NCI-H82 treated with DMSO at 0.1 percent for 48 hours (cell line): ENCODE measurements around the gene AXDND1.

Source experiments
- DNase-seq: peaks from one replicate; lab custom pipeline; 2025; ENCODE audit not compliant: unreplicated experiment; lab: John Stamatoyannopoulos, UW

Gene AXDND1

GRCh38 chr1:179554427-179554826 is 188.7 kb downstream of the AXDND1 start:
- DNase-seq, result no peak

DNA sequence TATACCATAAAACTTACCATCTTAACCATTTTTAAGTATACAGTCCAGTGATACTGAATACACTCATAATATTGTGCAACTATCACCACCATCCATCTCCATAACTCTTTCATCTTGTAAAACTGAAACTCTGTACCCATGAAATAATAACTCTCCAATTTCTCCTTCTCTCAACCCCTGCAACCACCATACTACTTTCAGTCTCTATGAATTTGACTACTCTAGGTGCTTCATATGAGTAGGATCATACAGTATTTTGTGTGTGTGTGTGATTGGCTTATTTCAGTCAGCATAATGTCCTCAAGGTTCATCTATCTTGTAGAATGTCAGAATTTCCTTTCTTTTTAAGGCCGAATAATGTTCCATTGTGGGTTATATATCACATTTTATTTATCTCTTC is 192.3 kb downstream of the AXDND1 start:
- DNase-seq, result no peak

DNA sequence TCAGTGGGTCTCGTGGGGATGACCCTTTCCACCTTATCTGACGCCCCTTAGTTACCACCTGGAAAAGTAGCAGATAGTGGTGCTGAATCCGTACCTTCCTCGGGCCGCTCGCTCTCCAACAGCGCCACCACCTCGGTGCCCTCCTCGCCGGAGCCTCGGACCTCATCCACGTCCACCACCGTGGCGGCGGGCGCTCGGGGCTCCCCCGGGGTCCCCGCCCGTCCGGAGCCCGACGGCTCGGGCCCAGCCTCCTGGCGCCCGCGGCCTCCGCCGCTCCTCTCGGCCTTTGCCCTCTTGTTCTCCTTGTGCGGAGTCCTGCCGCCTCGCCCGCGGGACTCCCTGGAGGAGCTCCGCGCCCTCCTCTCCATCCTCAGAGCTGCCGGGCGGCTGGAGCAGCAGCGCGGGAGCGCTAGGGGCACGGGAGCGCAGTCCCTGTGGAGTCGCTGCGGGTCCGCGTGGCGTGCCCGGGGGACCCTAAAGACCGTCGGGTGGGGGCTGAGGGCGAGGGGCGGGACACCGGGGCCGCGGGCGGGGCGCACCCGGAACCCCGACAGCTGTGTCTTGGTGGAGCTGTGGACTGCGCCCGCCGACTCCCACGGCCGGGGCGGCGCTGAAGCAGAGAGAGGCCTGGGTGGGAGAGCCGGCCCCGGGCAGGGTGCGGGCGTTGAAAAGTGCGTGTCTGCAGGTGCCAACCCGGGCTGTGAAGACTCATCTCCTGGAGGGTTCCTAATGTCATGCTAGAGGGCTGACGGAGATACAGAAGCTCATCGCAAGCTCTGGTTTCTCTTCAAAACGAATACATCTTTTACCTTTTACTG is 209.9 kb downstream of the AXDND1 start, which contains the start of gene NPHS2:
TSS of gene NPHS2 (minus strand) at position 452 of the 818 bp plus-strand sequence. CDS start at position 368, 84 bp downstream.
- DNase-seq, result no peak

DNA sequence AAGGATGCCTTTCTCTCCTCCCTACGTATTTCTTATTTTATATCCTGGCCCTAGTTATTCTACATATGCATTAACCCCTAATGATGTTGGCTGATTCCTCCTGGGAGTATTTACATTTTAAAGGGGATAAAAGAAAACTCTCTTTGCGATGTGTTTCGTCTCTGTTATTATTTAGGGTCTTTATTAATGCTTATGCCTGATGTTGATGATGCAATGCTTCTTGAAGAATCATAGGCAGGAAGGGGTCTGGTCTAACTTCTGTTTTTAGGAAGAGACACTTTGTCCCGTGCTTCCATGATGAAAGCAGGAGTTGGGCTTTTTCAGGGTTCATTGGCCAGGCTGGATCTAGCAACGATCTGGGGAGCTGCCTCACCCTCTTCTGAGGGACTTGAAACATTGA is 210.7 kb downstream of the AXDND1 start:
- DNase-seq, result no peak

- DNase-seq, result no peak
Observed at GRCh38 chr1:179583771-179584320, 218.1 kb downstream of the AXDND1 start.

DNA sequence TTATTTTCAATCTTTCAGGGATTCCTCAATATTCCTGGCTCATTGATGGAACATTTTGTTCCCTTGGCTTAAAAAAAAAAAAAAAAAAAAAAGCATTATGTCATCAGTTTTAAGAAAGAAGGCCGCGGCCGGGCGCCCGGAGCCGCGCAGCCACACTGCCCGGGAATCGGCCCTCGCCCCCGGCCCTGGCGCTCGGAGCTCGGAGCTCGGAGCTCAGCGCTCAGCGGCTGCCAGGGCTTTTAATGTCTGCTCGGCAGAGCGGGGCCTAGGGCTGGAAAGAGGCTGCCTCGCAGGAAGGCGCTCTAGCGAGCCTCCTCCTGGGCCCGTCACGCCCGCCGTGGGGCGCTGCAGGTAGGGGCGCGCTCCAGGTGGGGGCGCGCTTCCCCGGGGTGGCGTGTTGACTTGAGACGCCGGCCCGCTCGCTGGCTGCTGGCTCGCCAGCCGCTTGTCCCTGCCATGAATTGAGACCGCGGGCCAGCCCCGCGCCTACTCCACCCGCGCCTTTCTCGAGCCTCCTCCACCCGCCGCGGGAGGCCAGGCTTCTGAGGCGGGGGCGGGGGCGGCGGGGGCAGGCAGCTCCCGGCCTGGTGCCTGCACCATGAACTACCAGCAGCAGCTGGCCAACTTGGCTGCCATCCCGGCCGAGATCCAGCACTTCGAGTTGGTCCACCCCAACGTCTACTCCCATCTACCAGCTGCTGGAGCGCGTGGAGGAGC is 220.5 kb downstream of the AXDND1 start:
- DNase-seq, result no peak

DNA sequence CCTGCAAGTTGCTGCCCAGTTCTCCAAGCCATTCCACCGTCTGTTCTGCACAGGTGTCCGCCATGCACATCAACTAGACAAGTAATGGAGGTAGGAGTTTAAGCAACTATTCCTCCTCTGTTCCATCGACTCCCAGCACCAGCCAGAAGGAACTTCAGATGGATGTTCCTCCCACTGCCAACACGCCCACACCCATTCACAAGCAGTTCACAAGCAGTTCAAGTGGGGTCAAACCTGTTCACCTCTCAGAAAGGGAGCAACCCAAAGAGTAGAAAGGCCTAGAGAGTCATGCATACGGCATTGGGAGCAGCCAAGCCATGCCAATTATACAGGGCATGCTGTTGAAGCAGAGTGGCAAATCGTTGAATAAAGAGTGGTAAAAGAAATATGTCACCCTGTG is 221.6 kb downstream of the AXDND1 start:
- DNase-seq, result no peak

DNA sequence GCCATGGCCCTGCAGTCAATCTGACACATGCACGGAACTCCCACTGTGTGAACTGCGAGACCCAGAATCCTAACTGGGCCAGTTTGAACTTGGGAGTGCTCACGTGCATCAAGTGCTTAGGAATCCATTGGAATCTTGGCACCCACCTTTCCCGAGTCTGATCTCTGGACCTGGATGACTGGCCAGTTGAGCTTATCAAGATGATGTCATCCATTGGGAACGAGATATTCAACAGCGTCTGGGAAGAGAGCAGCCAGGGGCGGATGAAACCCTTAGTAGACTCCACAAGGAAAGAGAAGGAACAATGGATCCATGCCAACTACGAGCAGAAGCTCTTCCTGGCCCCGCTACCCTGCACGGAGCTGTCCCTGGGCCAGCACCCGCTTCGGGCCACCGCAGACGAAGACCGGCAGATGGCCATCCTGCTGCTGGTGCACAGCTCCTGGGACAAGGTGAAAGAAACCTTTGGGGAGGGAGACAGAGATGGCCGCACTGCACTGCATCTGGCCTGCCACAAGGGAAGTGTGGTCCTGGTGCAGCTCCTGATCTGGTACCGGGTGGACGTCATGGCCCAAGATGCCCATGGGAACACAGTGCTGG is 222.8 kb downstream of the AXDND1 start:
- DNase-seq, result no peak

DNA sequence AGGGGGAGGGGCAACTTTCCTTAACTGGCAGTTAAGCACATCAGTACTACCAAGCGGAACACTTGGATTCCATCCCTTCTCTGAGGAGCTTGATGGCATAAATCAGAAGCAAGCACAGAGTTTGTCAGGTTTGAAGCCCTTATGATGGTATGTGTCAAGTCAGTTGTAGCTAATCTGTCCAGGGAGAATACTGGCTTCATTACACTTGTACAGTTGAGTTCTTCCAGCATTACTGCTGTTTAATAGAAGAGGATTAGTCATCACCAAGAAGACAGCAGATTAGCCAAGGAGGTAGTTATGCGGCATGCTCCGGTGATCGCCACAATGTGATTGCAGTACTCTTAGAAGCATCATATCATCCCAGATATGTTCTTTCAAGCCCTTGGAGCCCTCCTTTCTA is 223.7 kb downstream of the AXDND1 start:
- DNase-seq, result no peak

- no peak for DNase-seq
Observed at GRCh38 chr1:179590671-179591070, 224.9 kb downstream of the AXDND1 start.

DNA sequence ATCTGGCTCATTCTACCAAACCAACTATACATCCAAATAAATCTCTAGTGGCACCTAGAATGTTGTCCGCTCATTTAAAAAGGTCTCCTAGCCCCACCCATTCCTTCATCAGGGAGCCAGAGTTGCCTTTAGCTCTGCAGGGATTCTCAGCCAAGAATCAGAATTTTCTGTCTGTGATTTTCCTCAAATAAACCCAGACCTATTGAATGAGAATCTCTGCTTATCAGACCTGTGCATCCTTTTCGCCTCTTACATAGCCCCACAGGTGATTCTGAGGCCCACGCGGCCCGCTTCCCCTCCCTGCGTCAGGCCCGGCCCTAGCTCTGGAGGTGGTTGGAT is 225.5 kb downstream of the AXDND1 start:
- no peak for DNase-seq

GRCh38 chr1:179591592-179592580 is 226.1 kb downstream of the AXDND1 start, which contains the start of gene TDRD5:
Gene TDRD5 (plus strand): TSS chr1:179591832. CDS start chr1:179592616, 784 bp downstream.
- DNase-seq, result no peak

GRCh38 chr1:179598631-179599030 is 232.9 kb downstream of the AXDND1 start:
- no peak for DNase-seq

GRCh38 chr1:179599623-179600249 is 234.0 kb downstream of the AXDND1 start:
- no peak for DNase-seq

- DNase-seq, result no peak
Observed at GRCh38 chr1:179601093-179601492, 235.3 kb downstream of the AXDND1 start.
